ENCODE measurements around the gene OR9Q1. TPM values are rescaled to one million over a fixed set of nuclear protein-coding genes. Genes with fewer than 3 reads are reported as not detected.
A peak's percentile ranks its signal among the peaks of the same experiment; 100 is the strongest.
"Not testable (repeated sequence)": the region's sequence is repeated elsewhere in the genome, so short reads cannot be mapped to it uniquely, and the experiment has no call there.

Gene OR9Q1
- total RNA-seq (2014; rRNA removed; shearing (Covaris generic); ENCODE audit: low replicate concordance) = not detected in 2 replicates

- DNase-seq (ENCODE audit: low read depth) = no peak
- in situ Hi-C loops (cut with HindIII; ENCODE audit: low pct_unique_long_range_greater_than_20kb, low sequenced_read_pairs) = no loop called here
Observed at GRCh38 chr11:58023435-58023931, at the start of gene OR9Q1. Gene OR9Q1 (plus strand): TSS chr11:58023881. CDS start chr11:58179445, 155,564 bp downstream.

GRCh38 chr11:57974132-57974531, 49.5 kb upstream of the OR9Q1 start:
- in situ Hi-C loops (cut with HindIII; ENCODE audit: low pct_unique_long_range_greater_than_20kb, low sequenced_read_pairs) = no loop called here
- no peak for DNase-seq (ENCODE audit: low read depth)

GRCh38 chr11:57974848-57975601, 48.7 kb upstream of the OR9Q1 start:
- in situ Hi-C loops (cut with HindIII; ENCODE audit: low pct_unique_long_range_greater_than_20kb, low sequenced_read_pairs) = no loop called here
- DNase-seq (ENCODE audit: low read depth) = no peak

GRCh38 chr11:57977709-57978108, 46.0 kb upstream of the OR9Q1 start:
- in situ Hi-C loops (cut with HindIII; ENCODE audit: low pct_unique_long_range_greater_than_20kb, low sequenced_read_pairs) = no loop called here
- no peak for DNase-seq (ENCODE audit: low read depth)

- no peak for DNase-seq (ENCODE audit: low read depth)
- in situ Hi-C loops (cut with HindIII; ENCODE audit: low pct_unique_long_range_greater_than_20kb, low sequenced_read_pairs) = no loop called here
Observed at GRCh38 chr11:57978686-57979531, 44.8 kb upstream of the OR9Q1 start.

- in situ Hi-C loops (cut with HindIII; ENCODE audit: low pct_unique_long_range_greater_than_20kb, low sequenced_read_pairs) = no loop called here
- no peak for DNase-seq (ENCODE audit: low read depth)
Observed at GRCh38 chr11:57979532-57980079, 44.1 kb upstream of the OR9Q1 start.

- DNase-seq (ENCODE audit: low read depth) = no peak
- in situ Hi-C loops (cut with HindIII; ENCODE audit: low pct_unique_long_range_greater_than_20kb, low sequenced_read_pairs) = no loop called here
Observed at GRCh38 chr11:57980201-57980600, 43.5 kb upstream of the OR9Q1 start.

- DNase-seq (ENCODE audit: low read depth) = no peak
- in situ Hi-C loops (cut with HindIII; ENCODE audit: low pct_unique_long_range_greater_than_20kb, low sequenced_read_pairs) = no loop called here
Observed at GRCh38 chr11:57981536-57981935, 42.1 kb upstream of the OR9Q1 start.

GRCh38 chr11:57982776-57983175, 40.9 kb upstream of the OR9Q1 start:
- in situ Hi-C loops (cut with HindIII; ENCODE audit: low pct_unique_long_range_greater_than_20kb, low sequenced_read_pairs) = no loop called here
- no peak for DNase-seq (ENCODE audit: low read depth)

GRCh38 chr11:57983191-57983590, 40.5 kb upstream of the OR9Q1 start:
- in situ Hi-C loops (cut with HindIII; ENCODE audit: low pct_unique_long_range_greater_than_20kb, low sequenced_read_pairs) = no loop called here
- no peak for DNase-seq (ENCODE audit: low read depth)

GRCh38 chr11:57999523-57999922, 24.2 kb upstream of the OR9Q1 start:
- DNase-seq (ENCODE audit: low read depth); in situ Hi-C loops (cut with HindIII; ENCODE audit: low pct_unique_long_range_greater_than_20kb, low sequenced_read_pairs): not testable (repeated sequence)

GRCh38 chr11:58000021-58000420, 23.7 kb upstream of the OR9Q1 start:
- in situ Hi-C loops (cut with HindIII; ENCODE audit: low pct_unique_long_range_greater_than_20kb, low sequenced_read_pairs); DNase-seq (ENCODE audit: low read depth): not testable (repeated sequence)

- in situ Hi-C loops (cut with HindIII; ENCODE audit: low pct_unique_long_range_greater_than_20kb, low sequenced_read_pairs) = no loop called here
- no peak for DNase-seq (ENCODE audit: low read depth)
Observed at GRCh38 chr11:58000699-58001098, 23.0 kb upstream of the OR9Q1 start.

GRCh38 chr11:58003036-58003435, 20.6 kb upstream of the OR9Q1 start:
- in situ Hi-C loops (cut with HindIII; ENCODE audit: low pct_unique_long_range_greater_than_20kb, low sequenced_read_pairs) = no loop called here

GRCh38 chr11:58003591-58003990, 20.1 kb upstream of the OR9Q1 start:
- in situ Hi-C loops (cut with HindIII; ENCODE audit: low pct_unique_long_range_greater_than_20kb, low sequenced_read_pairs) = no loop called here
- no peak for DNase-seq (ENCODE audit: low read depth)

More at GRCh38 chr11:58003036-58003435, 20.6 kb upstream of the OR9Q1 start:
- no peak for DNase-seq (ENCODE audit: low read depth)

- no peak for DNase-seq (ENCODE audit: low read depth)
- in situ Hi-C loops (cut with HindIII; ENCODE audit: low pct_unique_long_range_greater_than_20kb, low sequenced_read_pairs) = no loop called here
Observed at GRCh38 chr11:58004664-58005063, 19.0 kb upstream of the OR9Q1 start.

- peak; percentile 74 for DNase-seq (ENCODE audit: low read depth)
- in situ Hi-C loops (cut with HindIII; ENCODE audit: low pct_unique_long_range_greater_than_20kb, low sequenced_read_pairs) = no loop called here
Observed at GRCh38 chr11:58006940-58007339, 16.7 kb upstream of the OR9Q1 start.

- in situ Hi-C loops (cut with HindIII; ENCODE audit: low pct_unique_long_range_greater_than_20kb, low sequenced_read_pairs) = no loop called here
- DNase-seq (ENCODE audit: low read depth) = no peak
Observed at GRCh38 chr11:58011771-58012170, 11.9 kb upstream of the OR9Q1 start.

- in situ Hi-C loops (cut with HindIII; ENCODE audit: low pct_unique_long_range_greater_than_20kb, low sequenced_read_pairs) = no loop called here
- DNase-seq (ENCODE audit: low read depth) = peak; percentile 44
Observed at GRCh38 chr11:58024601-58025091, 965 bp downstream of the OR9Q1 start.

Data from Caki2 (cell line).